ENCODE data around the gene NXPH4.

Gene NXPH4

GRCh38 chr12:57203791-57204190, 12.8 kb upstream of the NXPH4 start:
- no peak for DNase-seq (ENCODE audit: low read depth in 3 of 3)

DNA sequence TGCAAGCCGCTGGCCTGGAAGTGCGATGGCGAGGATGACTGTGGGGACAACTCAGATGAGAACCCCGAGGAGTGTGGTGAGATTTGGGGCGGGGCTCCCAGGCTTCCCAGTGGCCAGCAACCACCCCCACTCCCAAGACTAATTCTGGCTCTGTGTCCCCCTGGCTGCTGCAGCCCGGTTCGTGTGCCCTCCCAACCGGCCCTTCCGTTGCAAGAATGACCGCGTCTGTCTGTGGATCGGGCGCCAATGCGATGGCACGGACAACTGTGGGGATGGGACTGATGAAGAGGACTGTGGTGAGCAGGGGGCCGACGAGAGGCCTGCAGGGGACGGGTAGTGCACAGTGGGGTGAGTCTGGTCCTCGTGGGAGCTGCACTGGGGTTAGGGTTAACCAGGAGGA, 12.1 kb upstream of the NXPH4 start:
- no peak for DNase-seq (ENCODE audit: low read depth in 3 of 3)

GRCh38 chr12:57205186-57205585, 11.4 kb upstream of the NXPH4 start:
- DNase-seq (ENCODE audit: low read depth in 3 of 3), result no peak

GRCh38 chr12:57205931-57206330, 10.7 kb upstream of the NXPH4 start:
- DNase-seq (ENCODE audit: low read depth in 3 of 3), result no peak

- DNase-seq (ENCODE audit: low read depth in 3 of 3), result no peak
Measured at GRCh38 chr12:57207731-57208630, 8.6 kb upstream of the NXPH4 start.

- no peak for DNase-seq (ENCODE audit: low read depth in 3 of 3)
Measured at GRCh38 chr12:57208631-57209282, 7.8 kb upstream of the NXPH4 start.

DNA sequence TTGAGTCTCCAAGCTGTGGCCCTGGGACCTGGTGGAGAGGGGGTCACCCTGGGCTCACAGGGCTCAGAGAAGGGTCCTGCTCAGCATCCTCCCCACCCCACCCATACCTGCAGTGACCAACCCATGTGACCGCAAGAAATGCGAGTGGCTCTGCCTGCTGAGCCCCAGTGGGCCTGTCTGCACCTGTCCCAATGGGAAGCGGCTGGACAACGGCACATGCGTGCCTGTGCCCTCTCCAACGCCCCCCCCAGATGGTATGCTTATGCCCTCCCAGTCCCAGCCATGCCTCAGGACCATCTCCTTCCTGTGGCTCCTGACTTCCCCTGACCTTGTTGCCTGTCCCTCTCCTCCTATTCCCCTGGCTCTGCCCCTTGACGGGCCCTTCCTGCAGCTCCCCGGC, 6.7 kb upstream of the NXPH4 start:
- DNase-seq (ENCODE audit: low read depth in 3 of 3), result no peak

DNA sequence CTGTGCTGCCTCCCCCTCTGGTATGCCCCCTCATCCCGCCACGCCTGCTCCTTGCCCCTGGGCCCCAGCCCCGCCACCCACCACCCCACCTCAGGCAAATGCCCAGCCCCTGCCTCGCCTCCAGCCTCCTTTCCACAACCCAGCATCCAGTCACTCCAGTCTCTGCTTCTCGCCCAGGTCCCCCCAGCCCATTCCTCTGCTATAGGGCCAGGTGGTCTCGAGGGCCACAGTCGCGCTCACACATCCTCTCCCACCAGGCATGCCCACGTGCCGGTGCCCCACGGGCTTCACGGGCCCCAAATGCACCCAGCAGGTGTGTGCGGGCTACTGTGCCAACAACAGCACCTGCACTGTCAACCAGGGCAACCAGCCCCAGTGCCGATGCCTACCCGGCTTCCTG, 6.1 kb upstream of the NXPH4 start:
- no peak for DNase-seq (ENCODE audit: low read depth in 3 of 3)

GRCh38 chr12:57210926-57211692, 5.5 kb upstream of the NXPH4 start:
- no peak for DNase-seq (ENCODE audit: low read depth in 3 of 3)

GRCh38 chr12:57211791-57212700, 4.5 kb upstream of the NXPH4 start:
- no peak for DNase-seq (ENCODE audit: low read depth in 3 of 3)

DNA sequence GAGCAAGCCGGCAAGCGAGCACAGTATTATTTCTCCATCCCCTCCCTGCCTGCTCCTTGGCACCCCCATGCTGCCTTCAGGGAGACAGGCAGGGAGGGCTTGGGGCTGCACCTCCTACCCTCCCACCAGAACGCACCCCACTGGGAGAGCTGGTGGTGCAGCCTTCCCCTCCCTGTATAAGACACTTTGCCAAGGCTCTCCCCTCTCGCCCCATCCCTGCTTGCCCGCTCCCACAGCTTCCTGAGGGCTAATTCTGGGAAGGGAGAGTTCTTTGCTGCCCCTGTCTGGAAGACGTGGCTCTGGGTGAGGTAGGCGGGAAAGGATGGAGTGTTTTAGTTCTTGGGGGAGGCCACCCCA, 3.9 kb upstream of the NXPH4 start:
- no peak for DNase-seq (ENCODE audit: low read depth in 3 of 3)

- DNase-seq (ENCODE audit: low read depth in 3 of 3), result peak; percentile 66 to 85 (median 74)
Measured at GRCh38 chr12:57213058-57213715, 3.4 kb upstream of the NXPH4 start.

DNA sequence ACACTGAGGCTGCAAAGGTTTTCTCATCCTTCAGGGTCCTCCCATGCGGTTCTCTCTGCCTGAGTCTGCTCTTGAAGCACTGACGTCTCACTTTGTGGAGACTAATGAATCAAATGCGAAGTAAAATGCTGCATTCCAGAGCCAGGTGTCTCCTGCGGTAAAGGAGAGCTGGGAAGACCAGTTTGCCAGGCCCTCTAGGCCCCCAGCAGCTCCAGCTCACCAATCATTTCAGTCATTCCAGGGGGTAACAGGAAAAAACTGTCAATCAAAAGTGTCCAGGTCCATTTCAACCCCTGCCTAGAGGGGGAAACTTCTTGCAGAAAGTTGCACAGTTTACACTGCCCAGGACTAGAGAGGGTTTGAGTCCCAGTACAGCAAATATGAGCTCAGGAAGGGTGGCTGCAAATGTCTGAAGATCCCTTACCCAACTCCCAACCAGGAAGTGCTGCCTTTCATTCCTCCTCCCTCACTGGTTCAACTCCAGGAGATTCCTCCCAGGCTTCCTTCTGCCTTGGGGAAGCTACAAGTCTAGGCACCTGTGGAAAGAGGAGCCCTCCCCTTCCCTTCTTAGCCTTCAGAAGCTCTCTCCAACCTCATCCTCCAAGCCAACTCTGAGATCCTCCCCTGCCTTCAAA, 2.7 kb upstream of the NXPH4 start:
- no peak for DNase-seq (ENCODE audit: low read depth in 3 of 3)

GRCh38 chr12:57214398-57214781, 2.2 kb upstream of the NXPH4 start:
- peak in 2 of 3 experiments; percentile 52 to 69 for DNase-seq (ENCODE audit: low read depth in 3 of 3)

DNA sequence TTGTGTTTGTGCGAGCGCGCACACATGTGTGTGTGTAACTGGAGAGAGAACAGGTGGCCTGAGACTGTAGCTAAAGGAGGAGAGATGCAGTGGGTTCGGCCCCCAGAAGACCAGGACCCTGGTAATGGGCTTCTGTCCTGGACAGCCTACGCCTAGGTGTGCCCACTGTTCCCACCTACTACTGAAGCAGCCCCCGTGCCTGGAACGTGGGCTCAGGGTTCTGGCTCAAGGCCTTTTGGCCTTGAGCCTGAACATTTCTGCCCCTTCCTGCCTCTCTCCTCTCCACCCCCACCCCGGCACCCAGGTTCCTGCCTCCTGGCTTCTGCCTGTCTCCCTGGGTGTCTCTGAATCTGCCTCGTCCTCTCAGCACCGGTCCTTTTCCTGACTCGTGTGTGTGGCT, 1.5 kb upstream of the NXPH4 start:
- DNase-seq (ENCODE audit: low read depth in 3 of 3), result no peak

GRCh38 chr12:57215668-57216013, 953 bp upstream of the NXPH4 start:
- DNase-seq (ENCODE audit: low read depth in 3 of 3), result no peak

DNA sequence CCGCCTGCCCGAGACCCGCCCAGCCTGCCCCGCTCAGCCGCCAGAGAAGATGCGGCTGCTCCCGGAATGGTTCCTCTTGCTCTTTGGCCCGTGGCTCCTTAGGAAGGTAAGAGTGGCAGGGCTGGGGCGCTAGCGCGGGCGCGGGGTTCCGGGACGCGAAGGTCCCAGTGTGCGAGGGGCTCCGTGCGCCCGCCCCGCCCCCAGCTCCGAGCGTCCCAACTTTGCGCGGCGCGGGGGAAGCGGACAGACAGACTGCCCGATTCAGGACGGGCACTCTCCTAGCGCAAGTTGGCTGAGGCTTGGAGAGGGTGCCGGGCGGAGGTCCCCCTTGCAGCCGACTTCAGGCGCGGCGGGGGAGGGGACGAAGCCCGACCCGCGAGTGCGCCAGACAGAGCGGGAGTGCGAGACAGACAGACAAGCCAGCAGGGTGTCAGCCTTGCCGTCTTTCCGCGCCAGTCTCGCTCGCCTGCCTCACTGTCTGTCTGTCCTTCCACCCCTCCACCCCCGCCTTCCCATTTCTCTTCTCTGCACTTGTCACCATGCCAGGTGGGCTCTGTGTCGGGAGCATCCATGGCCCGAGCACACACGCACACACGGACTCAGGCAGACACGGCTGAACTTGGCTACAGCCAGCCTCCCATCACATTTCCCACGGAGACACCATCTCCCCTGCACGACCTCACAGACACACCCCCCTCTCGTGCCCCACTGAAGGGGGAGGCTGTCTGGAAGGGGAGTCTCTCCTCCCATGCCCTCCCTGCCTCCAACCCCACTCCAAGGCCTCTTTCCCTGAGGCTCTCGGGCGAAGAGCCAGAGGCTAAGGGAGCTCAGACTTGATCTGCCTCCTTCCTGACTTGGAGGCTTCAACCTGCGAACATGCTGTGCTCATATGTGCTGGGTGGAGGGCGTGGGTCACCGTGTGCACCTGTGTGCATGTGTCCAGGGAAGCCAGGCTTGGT, 606 bp downstream of the NXPH4 start:
- no peak for DNase-seq (ENCODE audit: low read depth in 3 of 3)

DNA sequence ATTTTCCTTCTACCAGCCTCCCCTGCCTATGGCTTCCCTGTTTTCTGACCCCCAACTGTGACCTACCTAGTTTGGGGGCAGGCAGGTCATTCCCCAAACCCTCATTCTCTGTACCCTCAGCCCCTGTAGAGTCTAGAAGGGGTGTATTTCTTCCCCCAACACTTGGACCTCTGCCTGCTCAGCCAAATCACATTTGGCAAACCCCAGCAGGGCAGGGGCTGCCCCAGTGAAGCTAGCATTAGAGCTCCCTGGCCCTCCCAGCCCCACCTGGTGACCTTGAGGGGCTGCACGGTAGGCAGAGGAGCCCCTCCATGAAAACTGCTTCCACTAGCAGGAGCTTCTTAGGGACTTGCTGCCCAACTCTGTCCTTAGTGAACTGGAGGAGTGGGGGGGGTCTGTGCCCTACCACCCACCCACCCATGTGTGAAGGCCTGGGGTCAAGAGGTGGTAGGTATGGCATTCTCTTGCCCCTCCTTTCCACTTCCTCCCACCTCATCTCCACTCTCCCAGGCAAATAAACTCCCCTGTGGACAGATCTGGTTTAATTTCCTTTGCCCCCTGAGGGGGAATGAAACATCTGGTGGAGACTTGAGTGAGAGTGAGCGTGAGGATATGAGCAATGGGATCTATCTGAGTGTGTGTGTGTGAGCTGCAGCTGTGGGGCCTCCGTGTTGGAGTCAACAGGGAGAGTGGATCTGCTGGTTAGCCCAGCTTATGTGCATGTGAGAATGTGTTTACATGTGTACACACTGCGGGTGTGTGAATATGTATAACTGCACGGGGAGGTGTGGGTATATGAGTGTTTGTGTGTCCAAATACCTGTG, 1.6 kb downstream of the NXPH4 start:
- no peak for DNase-seq (ENCODE audit: low read depth in 3 of 3)

Measured in stimulated activated CD4-positive, alpha-beta T cell treated with anti-CD3 and anti-CD28 coated beads, TNF-alpha, amount 100 ng/mL, for 24 hours (primary cell).